ENCODE results near the gene TSKU. TPM values are rescaled to one million over a fixed set of nuclear protein-coding genes. Genes with fewer than 3 reads are reported as not detected.
A peak's percentile ranks its signal among the peaks of the same experiment; 100 is the strongest.

TSKU gene
- total and polyA plus RNA-seq, 2 experiments from 2014 or later = 30.6 to 30.8 TPM

DNA sequence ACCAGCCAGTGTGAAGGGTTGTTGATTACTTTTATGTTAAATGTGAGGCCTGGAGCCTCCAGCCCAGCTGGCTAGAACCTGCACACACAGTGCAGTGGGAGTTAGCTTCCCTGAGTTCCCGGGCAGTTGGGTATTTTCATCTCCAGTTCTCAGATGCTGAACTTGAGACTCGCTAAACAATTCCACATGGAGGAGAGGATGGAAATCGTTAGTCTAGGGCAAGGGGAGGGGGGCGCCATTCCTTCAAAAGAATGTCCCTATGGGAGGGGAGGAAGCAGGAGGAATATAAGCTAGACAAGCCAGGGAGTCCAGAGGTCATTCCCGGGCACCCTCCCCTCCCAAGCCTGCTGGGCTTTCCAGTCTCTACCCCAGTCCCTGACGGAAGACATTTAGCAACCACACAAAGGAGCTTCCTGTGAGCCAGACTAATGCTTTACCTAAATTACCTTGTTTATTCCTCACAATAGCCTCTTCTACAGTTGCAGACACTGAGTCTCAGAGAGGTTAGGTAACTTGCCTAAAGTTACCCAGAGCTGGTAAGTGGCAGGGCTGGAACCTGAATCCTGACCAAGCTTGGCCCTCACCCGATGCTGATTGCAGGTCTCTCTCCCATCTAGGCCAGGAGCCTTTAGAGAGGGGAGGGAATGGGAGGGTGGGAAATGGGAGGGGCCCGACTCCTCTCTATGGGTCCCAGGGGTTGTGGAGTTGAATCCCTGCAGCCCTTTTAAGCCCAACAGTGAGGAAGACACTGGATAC lies 1.9 kb upstream of the TSKU start:
- Histone ChIP-seq H3K4me2 (ENCODE audit: unreplicated experiment) (no peak overlapping the region), H3K9me3 (ENCODE audit: low read depth) (no peaks in the 10 kb centered on the region), H3K9ac (no peak overlapping the region), H3K27ac (no peak overlapping the region), H3K27me3 (replicated peaks; ENCODE audit: insufficient read depth) (no peaks in the 10 kb centered on the region), H4K20me1 (ENCODE audit: insufficient read depth) (no peaks in the 10 kb centered on the region; the same call in 1 of the 2 replicates), H3K4me1 (ENCODE audit: insufficient read depth) (peaks cover 15% of the 10 kb centered on the region), H3K9me2 (ENCODE audit: insufficient read depth) (no peaks in the 10 kb centered on the region), H2AFZ (no peak overlapping the region), H3K4me3 (no peak overlapping the region), H3F3A (ENCODE audit: insufficient read depth) (peaks cover 5% of the 10 kb centered on the region; the same call in 1 of the 2 replicates), H3K36me3 (ENCODE audit: low read depth) (no peaks in the 10 kb centered on the region), H3K79me2 (ENCODE audit: insufficient read depth) (peaks cover 24% of the 10 kb centered on the region)
- 29% methylated on average over 8 of the region's 8 CpGs for WGBS, 2 experiments (ENCODE audit: low coverage in 1 of 2, low lambda C conversion rate in 2 of 2, missing lambda C conversion rate in 2 of 2)
- TF ChIP-seq EZH2 (IDR thresholded peaks at IDR 0.05; ENCODE audit: insufficient read depth, poor library complexity, severe bottlenecking) = no peak
- TF ChIP-seq EZH2phosphoT487 (IDR thresholded peaks at IDR 0.05; ENCODE audit: insufficient read depth, low read depth) = no peak
- no peak for DNase-seq
- in situ Hi-C loops (cut with MboI) = no loop called here

DNA sequence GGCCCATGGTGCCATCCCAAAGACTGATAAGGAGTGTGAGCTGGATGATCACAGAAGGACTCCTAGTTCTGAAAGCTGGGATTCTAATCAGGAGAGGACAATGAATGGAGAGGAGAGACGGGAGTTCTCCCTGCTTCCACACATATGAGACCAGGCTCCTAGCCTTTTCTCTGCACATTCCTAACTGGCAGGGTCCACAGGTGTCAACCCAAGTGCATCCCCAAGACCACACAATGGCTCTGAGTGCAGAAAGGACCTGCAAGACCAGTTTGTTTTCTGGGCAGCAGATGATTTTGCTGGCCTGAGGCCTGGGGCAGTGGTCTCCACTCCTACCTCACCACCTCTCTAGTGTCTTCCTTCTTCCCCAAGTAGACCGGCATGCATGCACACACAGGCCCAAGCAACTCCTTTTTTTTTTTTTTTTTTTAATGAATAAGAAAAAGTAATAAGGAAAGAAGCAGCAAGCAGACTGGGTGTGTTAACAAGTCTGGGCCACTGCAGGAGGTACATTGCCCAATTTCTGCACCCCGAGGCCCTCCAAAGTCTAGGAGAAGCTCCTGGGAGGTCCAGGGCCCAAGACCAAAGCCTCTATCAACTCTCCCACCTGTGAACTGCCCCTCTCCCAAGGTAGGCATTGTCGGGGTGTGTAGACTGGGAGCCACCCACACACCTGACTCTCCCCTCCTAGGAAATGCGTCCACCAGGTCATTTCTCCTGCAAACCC lies 1.2 kb upstream of the TSKU start:
- Histone ChIP-seq H4K20me1 (ENCODE audit: insufficient read depth) (no peaks in the 10 kb centered on the region; the same call in 1 of the 2 replicates), H3K9ac (peak overlapping the region; percentile 100), H3K4me2 (ENCODE audit: unreplicated experiment) (peak overlapping the region; percentile 89), H3K79me2 (ENCODE audit: insufficient read depth) (peaks cover 31% of the 10 kb centered on the region), H3K4me3 (peak overlapping the region; percentile 99), H2AFZ (peak overlapping the region; percentile 83), H3K4me1 (ENCODE audit: insufficient read depth) (peaks cover 15% of the 10 kb centered on the region), H3F3A (ENCODE audit: insufficient read depth) (peaks cover 5% of the 10 kb centered on the region; the same call in 1 of the 2 replicates), H3K27ac (peak overlapping the region; percentile 71), H3K27me3 (replicated peaks; ENCODE audit: insufficient read depth) (no peaks in the 10 kb centered on the region), H3K9me2 (ENCODE audit: insufficient read depth) (no peaks in the 10 kb centered on the region), H3K36me3 (ENCODE audit: low read depth) (no peaks in the 10 kb centered on the region), H3K9me3 (ENCODE audit: low read depth) (no peaks in the 10 kb centered on the region)
- DNase-seq = no peak
- WGBS, 2 experiments (ENCODE audit: low coverage in 1 of 2, low lambda C conversion rate in 2 of 2, missing lambda C conversion rate in 2 of 2) = 25 to 26% methylated on average over 5 of the region's 5 CpGs
- in situ Hi-C loops (cut with MboI) = no loop called here
- no peak for TF ChIP-seq EZH2phosphoT487 (IDR thresholded peaks at IDR 0.05; ENCODE audit: insufficient read depth, low read depth)
- TF ChIP-seq EZH2 (IDR thresholded peaks at IDR 0.05; ENCODE audit: insufficient read depth, poor library complexity, severe bottlenecking) = no peak

DNA sequence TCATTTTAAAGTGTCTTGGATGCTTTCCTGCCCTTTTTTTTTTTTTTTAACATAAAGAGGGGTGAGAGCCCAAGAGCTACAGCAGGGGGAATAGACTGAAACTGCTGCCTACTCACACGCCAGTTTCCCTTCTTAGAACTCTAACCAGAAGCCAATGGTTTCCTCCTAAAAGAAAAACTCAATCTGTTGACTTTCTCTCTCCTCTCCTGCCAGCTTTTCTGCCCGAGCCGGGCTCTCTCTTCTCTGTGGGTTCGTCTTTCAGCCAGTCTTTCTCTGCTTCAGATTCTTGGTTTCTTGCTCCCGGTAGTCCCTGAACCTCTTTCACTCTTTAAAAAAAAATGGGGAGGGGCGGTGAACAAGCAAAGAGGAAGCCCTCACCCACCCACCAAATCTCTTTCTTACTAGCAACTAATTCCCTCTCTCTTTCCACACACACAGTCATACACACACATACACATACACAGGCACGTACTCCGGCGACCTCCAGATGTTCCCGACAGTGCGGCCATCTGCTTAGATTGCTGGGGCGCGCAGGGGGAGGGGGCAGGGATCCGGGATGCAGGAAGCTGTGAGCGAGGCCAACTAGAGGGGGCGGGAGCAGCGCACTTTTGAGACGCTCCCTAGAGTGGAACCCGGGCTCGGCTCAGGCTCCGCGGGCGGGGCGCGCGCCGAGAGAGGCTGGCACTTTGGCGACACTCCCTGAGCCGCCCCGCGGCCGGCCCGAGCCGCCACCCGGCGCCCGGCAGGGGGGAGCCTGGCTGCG lies 444 bp upstream of the TSKU start:
- in situ Hi-C loops (cut with MboI) = no loop called here

More for the DNA sequence above, 444 bp upstream of the TSKU start:
- Histone ChIP-seq H3K36me3 (ENCODE audit: low read depth) (no peaks in the 10 kb centered on the region), H3K4me1 (ENCODE audit: insufficient read depth) (peaks cover 19% of the 10 kb centered on the region), H4K20me1 (ENCODE audit: insufficient read depth) (no peaks in the 10 kb centered on the region; the same call in 1 of the 2 replicates), H3F3A (ENCODE audit: insufficient read depth) (peaks cover 5% of the 10 kb centered on the region; the same call in 1 of the 2 replicates), H3K9me2 (ENCODE audit: insufficient read depth) (no peaks in the 10 kb centered on the region), H3K9me3 (ENCODE audit: low read depth) (no peaks in the 10 kb centered on the region), H3K9ac (peak overlapping the region; percentile 100), H3K27ac (peak overlapping the region; percentile 95), H3K4me3 (peak overlapping the region; percentile 99), H2AFZ (peak overlapping the region; percentile 83), H3K79me2 (ENCODE audit: insufficient read depth) (peaks cover 39% of the 10 kb centered on the region), H3K4me2 (ENCODE audit: unreplicated experiment) (peak overlapping the region; percentile 89), H3K27me3 (replicated peaks; ENCODE audit: insufficient read depth) (no peaks in the 10 kb centered on the region)
- no peak for TF ChIP-seq EZH2 (IDR thresholded peaks at IDR 0.05; ENCODE audit: insufficient read depth, poor library complexity, severe bottlenecking)
- WGBS, 2 experiments (ENCODE audit: low coverage in 1 of 2, low lambda C conversion rate in 2 of 2, missing lambda C conversion rate in 2 of 2) = 2% methylated on average over 19 to 22 of the region's 38 CpGs
- DNase-seq = peak; percentile 97
